HG02678 (cell line): ENCODE measurements around the gene PNPLA7.
"Not testable (repeated sequence)": the region's sequence is repeated elsewhere in the genome, so short reads cannot be mapped to it uniquely, and the experiment has no call there.

Experiments
- ATAC-seq: cut with Tn5 transposase; IDR thresholded peaks from one replicate; pipeline ENCODE4 v1.9.1; 2021; ENCODE audit warnings: mild to moderate bottlenecking, moderate library complexity; ENCODE audit not compliant: unreplicated experiment

The PNPLA7 gene

DNA sequence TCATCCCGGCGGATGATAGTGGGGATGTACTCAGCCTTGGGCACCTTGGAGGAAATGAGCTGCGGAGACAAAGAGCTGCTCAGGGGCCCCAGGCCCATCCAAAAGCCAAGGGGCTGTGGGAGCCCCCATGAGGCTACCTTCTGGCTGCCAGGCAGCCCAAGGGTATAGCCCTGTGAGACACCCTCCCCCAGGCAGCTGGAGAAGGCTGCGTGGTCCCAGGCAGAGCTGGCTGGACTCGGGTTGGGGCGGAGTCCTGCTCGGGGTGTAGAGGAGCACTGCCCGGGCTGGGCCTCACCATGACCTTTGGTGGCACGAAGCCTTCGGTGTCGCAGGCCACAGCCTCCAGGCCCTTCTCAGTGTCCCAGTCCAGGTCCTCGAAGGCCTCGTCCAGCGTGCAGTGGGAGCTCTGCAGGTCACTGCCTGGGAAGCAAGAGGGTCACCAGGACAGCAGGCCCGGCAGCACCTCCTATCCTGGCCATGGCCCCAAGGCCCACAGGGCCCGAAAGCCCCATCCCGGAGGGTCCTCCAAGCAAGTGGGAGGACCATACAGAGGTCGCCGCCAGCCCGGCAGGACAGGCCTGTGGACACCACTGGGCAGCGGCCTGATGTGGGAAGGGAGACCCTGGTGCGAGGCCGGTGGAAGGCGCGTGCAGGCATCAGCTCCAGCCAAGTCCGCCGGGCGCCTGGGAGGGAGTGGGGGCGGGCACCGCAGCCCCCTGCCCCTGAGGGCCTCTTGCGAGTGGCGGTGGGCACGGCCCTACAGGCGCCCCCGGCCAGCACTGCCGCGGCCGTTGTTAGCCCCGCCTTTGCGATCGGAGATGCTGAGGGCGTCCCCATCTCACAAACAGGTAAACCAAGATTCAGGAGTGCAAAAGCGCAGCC, 97.2 kb downstream of the PNPLA7 start:
- no peak for ATAC-seq

DNA sequence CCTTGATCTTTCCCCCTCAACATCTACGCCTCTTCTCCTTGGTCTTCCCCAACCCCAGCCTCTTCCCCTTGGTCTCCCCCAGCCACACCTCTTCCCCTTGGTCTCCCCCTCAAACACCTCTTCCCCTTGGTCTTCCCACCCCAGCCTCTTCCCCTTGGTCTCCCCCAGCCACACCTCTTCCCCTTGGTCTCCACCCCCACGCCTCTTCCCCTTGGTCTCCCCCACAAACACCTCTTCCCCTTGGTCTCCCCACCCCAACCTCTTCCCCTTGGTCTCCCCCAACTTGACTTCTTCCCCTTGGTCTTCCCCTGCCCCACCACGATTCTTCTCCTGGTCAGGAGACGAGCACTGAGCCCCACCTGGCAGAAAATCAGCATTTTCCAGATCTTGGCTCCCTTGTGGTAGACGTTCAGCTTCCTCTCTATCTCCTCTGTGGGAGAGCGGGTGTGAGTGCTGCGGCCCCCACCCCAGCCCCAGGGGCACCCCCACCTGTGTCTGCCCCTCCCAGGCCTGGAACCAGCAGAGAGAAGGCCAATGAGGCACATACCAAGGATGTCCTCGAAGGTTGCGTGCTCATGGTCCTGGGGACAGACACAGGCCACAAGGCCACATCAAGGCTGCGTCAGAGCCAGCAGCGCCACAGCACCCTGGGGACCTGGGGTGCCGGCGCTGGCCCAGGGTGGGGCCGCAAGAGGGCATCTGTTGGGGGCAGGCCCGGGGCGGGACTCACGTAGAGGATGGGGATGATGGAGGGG, 98.0 kb downstream of the PNPLA7 start:
- no peak for ATAC-seq

- not testable (repeated sequence) for ATAC-seq
These were observed 98.8 kb downstream of the PNPLA7 start for GRCh38 chr9:137451264-137452005.

DNA sequence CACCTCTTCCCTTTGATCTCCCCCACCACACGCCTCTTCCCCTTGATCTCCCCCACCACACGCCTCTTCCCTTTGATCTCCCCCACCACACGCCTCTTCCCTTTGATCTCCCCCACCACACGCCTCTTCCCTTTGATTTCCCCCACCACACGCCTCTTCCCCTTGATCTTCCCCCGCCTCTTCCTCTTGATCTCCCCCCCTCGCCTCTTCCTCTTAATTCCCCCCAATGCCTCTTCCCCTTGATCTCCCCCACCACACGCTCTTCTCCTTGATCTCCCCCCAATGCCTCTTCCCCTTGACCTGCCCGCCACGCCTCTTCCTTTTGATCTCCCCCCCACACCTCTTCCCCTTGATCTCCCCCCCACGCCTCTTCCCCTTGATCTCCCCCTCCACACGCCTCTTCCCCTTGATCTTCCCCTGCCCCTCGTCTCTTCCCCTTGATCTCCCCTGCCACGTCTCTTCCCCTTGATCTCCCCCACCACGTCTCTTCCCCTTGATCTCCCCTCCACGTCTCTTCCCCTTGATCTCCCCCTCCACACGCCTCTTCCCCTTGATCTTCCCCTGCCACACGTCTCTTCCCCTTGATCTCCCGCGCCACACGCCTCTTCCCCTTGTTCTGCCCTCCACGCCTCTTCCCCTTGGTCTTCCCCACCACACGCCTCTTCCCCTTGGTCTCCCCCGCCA, 99.5 kb downstream of the PNPLA7 start:
- not testable (repeated sequence) for ATAC-seq

- ATAC-seq, result no peak
These were observed 100.2 kb downstream of the PNPLA7 start for GRCh38 chr9:137449931-137450538.

DNA sequence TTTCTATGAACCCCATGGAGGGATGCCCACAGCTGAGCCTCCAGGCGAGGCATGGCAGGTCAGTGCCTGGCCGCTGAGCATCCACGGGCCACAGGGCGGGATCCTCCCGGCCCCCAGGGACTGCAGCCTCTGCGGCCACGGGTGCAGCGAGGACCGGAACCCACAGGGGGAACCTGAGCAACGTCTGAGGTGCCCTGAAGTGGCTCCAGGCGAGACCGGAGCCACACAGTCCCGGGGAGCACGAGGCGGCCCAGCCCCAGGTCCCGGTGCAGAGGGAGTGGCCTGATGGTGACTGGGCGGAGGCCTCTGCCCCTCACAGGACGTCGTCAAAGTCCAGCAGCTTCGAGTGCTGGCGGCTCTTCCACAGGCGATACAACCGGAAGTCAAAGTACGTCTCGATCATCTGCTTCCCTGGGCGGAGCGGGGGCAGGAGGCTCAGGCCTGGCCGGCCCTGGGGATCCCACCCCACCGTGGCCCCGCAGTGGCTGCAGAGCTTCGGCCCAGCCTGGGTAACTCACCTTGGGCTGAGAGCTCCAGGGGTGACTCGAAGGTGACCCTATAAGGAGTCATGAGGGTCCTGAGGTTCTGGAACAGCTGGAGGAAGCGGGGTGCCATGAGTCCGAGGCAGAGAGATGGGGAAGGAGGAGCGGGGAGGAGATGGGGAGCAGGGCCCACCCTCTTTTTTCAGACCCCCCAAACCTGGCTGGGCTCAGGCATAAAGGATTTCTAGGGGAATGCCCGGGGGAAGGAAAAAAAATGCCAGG, 100.9 kb downstream of the PNPLA7 start:
- ATAC-seq, result no peak

DNA sequence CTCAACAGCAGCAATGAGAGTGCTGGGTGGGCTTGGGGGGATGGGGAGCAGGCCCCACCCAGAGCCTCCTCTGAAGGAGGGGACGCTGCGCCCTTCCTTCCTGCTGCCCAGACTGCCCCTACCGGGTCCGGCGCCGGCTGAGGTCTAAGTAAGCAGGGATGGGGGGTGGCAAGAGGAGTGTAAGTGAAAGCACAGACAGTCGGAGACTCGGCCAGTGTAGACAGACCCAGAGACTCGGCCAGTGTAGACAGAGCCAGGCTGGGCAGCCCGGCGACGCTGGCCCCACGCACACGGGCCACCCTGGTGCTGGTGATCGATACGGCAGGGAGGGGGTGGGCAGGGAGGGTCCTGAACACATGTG, 101.6 kb downstream of the PNPLA7 start:
- ATAC-seq, result no peak

- ATAC-seq, result no peak
These were observed 102.2 kb downstream of the PNPLA7 start for GRCh38 chr9:137447722-137448601.

DNA sequence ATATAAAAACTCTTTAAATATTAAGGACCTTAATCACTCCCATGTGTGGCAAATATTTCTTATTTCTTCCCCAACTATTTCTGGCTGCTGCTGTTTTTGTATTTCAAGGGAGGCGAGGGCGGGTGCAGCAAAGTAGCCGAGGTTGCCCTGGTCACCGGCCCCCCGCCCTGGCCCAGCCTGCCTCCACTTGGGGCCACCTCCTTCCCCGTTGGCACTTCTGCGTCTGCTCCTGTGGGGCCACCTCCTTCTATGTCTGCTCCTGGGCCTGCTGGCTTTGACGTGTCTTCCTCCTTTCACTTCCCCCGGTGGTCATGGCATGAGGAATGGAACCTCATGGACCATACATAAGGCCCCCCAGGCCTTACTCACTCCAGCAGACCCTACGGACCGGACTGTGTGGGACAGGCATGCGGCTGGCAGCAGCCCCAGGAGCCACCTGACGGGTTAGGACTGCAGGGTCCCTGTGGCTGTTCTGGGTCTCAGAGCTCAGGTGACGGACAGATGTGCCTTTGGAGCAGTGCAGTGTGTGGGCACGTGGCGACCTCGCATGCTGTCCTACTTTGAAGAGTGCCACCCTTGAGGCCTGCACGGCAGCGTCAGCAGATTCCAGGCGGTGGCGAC, 103.2 kb downstream of the PNPLA7 start:
- ATAC-seq, result no peak

DNA sequence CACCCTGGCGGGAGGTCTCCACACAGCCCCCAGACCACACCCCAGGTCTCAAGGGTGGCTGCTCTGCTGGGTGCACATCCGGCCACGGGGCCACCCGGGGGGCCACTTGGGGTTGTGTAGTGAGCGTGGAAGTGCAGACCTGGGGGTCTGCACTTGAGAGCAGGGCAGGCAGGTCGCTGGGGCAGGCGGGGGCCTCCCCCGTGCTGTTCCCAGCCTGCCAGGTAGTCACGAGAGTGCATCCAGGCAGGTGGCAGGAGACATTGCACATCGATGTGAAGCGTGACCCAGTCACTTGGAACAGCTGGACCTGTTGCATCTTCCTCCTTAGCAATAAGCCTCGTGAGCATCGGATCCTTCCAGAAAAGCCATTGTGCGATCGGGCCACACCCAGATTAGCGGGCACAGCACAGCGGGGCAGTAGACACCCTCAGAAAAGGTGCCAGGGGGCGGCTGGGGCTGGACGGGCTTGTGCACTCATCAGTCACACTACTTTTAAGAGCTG, 104.2 kb downstream of the PNPLA7 start:
- no peak for ATAC-seq

DNA sequence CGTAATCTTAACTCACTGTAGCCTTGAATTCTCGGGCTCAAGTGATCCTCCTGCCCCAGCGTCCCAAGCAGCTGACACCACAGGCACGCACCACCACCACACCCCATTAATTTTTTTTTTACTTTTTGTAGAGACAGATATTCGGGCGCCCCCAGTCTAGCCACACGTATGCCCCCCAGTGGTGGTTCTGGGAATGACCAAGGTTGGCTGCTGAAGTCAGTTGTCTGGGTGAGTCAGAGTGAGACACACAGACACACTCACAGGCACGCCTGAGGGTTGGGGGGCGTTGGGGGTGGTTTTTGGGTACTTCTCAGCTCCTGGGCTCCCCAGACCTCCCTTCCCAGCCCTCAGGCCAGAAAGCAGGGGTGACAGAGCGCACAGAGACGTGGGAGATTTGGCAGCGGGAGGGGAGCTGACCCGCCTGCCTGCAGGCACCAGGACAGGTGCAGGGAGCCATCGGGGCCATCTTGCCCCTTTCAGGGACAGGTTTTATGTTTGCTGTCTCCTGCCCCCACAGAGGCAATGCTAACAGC, 104.9 kb downstream of the PNPLA7 start:
- peak; percentile 51 for ATAC-seq

- ATAC-seq, result no peak
These were observed 106.0 kb downstream of the PNPLA7 start for GRCh38 chr9:137444106-137444790.

GRCh38 chr9:137441935-137442321, 108.3 kb downstream of the PNPLA7 start:
- no peak for ATAC-seq

DNA sequence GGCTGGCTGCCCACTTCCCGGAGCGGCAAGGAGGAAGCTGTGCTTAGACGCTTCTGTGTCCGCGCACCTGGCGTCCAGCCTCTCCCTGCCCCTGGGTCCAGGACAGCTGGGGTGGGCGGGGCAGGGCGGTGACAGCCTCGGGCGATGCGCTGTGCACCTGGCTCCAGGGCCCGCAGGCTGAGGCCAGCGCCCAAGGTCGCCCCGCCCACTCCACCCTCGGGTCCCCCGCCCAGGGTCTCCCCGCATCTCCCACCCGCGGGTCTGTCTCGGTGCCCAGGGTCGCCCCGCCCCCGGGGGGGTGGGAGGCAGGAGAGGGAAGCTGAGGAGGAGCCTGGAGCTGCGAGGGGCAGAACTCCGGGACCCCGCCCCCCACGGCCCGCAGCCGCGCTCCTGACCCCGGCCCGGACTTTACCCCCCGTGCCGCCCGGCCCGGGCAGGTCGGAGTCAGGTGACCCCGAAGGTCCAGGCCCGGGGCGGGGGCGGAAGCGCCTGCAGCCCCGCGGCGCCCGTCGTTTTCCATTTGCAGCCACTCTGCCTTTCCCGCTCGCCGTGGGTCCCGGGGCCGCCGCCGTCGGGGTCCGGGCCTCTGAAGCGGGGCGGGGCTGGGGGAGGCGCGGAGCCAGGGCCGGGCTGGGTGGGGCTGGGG, 108.8 kb downstream of the PNPLA7 start, which contains the start of gene ENTPD8:
TSS of gene ENTPD8 (minus strand) at position 69 of the 646 bp plus-strand sequence. CDS start 3,072 bp downstream, outside the sequence.
- ATAC-seq, result no peak

GRCh38 chr9:137439158-137439714, 111.0 kb downstream of the PNPLA7 start:
- ATAC-seq, result no peak

- no peak for ATAC-seq
These were observed 111.5 kb downstream of the PNPLA7 start for GRCh38 chr9:137438591-137439157.
